H9 (cell line): Measurements from ENCODE around the gene WDFY3. TPM values are rescaled to one million over a fixed set of nuclear protein-coding genes. Genes with fewer than 3 reads are reported as not detected.

Experiments used
- DNase-seq: peaks from one replicate; pipeline ENCODE4 v3.0.0-alpha.2; 2017
- H2AFZ ChIP-seq: one replicate; pipeline ENCODE4 v1.6.1; 2013; ENCODE audit warnings: mild to moderate bottlenecking, low read length, control low read depth, moderate library complexity
- H2AK5ac ChIP-seq: 2 replicates; pipeline ENCODE4 v1.6.1; 2013; ENCODE audit warnings: low read length, control low read depth, mixed read lengths; ENCODE audit not compliant: insufficient read length
- H2BK120ac ChIP-seq: one replicate; pipeline ENCODE4 v1.6.1; 2013; ENCODE audit warnings: low read depth, mild to moderate bottlenecking, low read length, control low read depth, inconsistent platforms; ENCODE audit not compliant: poor library complexity, severe bottlenecking
- H2BK12ac ChIP-seq: 2 replicates; pipeline ENCODE4 v1.6.1; 2013; ENCODE audit warnings: low read length, control low read depth, mixed read lengths, low read depth; ENCODE audit not compliant: insufficient read length
- H2BK15ac ChIP-seq: 2 replicates; pipeline ENCODE4 v1.6.1; 2013; ENCODE audit warnings: low read depth, low read length, control low read depth
- H2BK20ac ChIP-seq: one replicate; pipeline ENCODE4 v1.6.1; 2013; ENCODE audit warnings: low read depth, mild to moderate bottlenecking, low read length, control low read depth, inconsistent platforms; ENCODE audit not compliant: poor library complexity, severe bottlenecking
- H2BK5ac ChIP-seq: 2 replicates; pipeline ENCODE4 v1.6.1; 2013; ENCODE audit warnings: low read length, control low read depth, mixed read lengths; ENCODE audit not compliant: insufficient read length
- H3K14ac ChIP-seq: 2 replicates; pipeline ENCODE4 v1.6.1; 2013; ENCODE audit warnings: low read length, control low read depth; ENCODE audit not compliant: insufficient read depth
- H3K18ac ChIP-seq: 2 replicates; pipeline ENCODE4 v1.6.1; 2013; ENCODE audit warnings: low read depth, mild to moderate bottlenecking, mixed read lengths, low read length, control low read depth; ENCODE audit not compliant: insufficient read length
- H3K23ac ChIP-seq: 2 replicates; pipeline ENCODE4 v1.6.1; 2013; ENCODE audit warnings: low read length, control low read depth, mixed read lengths, low read depth; ENCODE audit not compliant: insufficient read length
- H3K23me2 ChIP-seq: 2 replicates; pipeline ENCODE4 v1.6.1; 2013; ENCODE audit warnings: low read depth, mild to moderate bottlenecking, mixed read lengths, low read length, control low read depth; ENCODE audit not compliant: insufficient read length, poor library complexity, severe bottlenecking
- H3K27ac ChIP-seq: 2 replicates; pipeline ENCODE4 v1.5.1; 2013; ENCODE audit warnings: low read length, control low read depth, mixed read lengths, low read depth; ENCODE audit not compliant: insufficient read length
- H3K27me3 ChIP-seq: 2 replicates; pipeline ENCODE4 v1.6.1; 2013; ENCODE audit warnings: low read length, control low read depth, inconsistent platforms; ENCODE audit not compliant: insufficient read depth
- H3K4ac ChIP-seq: 2 replicates; pipeline ENCODE4 v1.6.1; 2013; ENCODE audit warnings: low read depth, mild to moderate bottlenecking, control low read depth, inconsistent platforms, low read length, moderate library complexity
- H3K4me1 ChIP-seq: 2 replicates; pipeline ENCODE4 v1.6.1; 2013; ENCODE audit warnings: low read length, control low read depth, inconsistent platforms; ENCODE audit not compliant: insufficient read depth
- H3K4me2 ChIP-seq: 2 replicates; pipeline ENCODE4 v1.6.1; 2013; ENCODE audit warnings: low read length, control low read depth, mixed read lengths; ENCODE audit not compliant: insufficient read length, insufficient read depth
- H3K56ac ChIP-seq: 2 replicates; pipeline ENCODE4 v1.6.1; 2013; ENCODE audit warnings: low read depth, mild to moderate bottlenecking, mixed read lengths, low read length, control low read depth; ENCODE audit not compliant: insufficient read length
- H3K79me1 ChIP-seq: 2 replicates; pipeline ENCODE4 v1.6.1; 2013; ENCODE audit warnings: low read depth, mild to moderate bottlenecking, moderate library complexity, low read length, control low read depth, inconsistent platforms; ENCODE audit not compliant: insufficient read depth, poor library complexity, severe bottlenecking
- H3K79me2 ChIP-seq: 2 replicates; pipeline ENCODE4 v1.6.1; 2013; ENCODE audit warnings: low read length, control low read depth, inconsistent platforms; ENCODE audit not compliant: insufficient read depth
- H3K9ac ChIP-seq: 2 replicates; pipeline ENCODE4 v1.6.1; 2013; ENCODE audit warnings: low read length, control low read depth, mixed read lengths; ENCODE audit not compliant: insufficient read length; ENCODE audit errors: extremely low read depth
- H3K9me3 ChIP-seq: one replicate; pipeline ENCODE4 v1.6.1; 2013; ENCODE audit warnings: low read depth, low read length, inconsistent platforms; ENCODE audit not compliant: control insufficient read depth
- H3T11ph ChIP-seq: one replicate; pipeline ENCODE4 v1.6.1; 2013; ENCODE audit warnings: mild to moderate bottlenecking, low read length, control low read depth, inconsistent platforms
- H4K20me1 ChIP-seq: one replicate; pipeline ENCODE4 v1.6.1; 2013; ENCODE audit not compliant: control insufficient read depth, insufficient read length, insufficient read depth
- H4K5ac ChIP-seq: 2 replicates; pipeline ENCODE4 v1.6.1; 2013; ENCODE audit warnings: low read depth, mild to moderate bottlenecking, mixed read lengths, low read length, control low read depth; ENCODE audit not compliant: insufficient read length
- H4K8ac ChIP-seq: replicated peaks from 2 replicates; pipeline ENCODE4 v1.6.1; 2013; ENCODE audit warnings: low read length, control low read depth, mixed read lengths, low read depth; ENCODE audit not compliant: insufficient read length
- H4K91ac ChIP-seq: 2 replicates; pipeline ENCODE4 v1.6.1; 2013; ENCODE audit warnings: low read depth, mild to moderate bottlenecking, moderate library complexity, mixed read lengths, low read length, control low read depth; ENCODE audit not compliant: insufficient read length
- H3K27ac Mint-ChIP-seq, 3 experiments: 2 replicates in 2 of 3; 3 replicates in 1 of 3; pipeline ENCODE4 v1.8.0; 2020 to 2021; ENCODE audit warnings: mixed read lengths in 3 of 3, mild to moderate bottlenecking in 1 of 3, moderate library complexity in 1 of 3
- H3K27me3 Mint-ChIP-seq: 2 replicates; pipeline ENCODE4 v1.8.0; 2021; ENCODE audit warnings: low read depth, mild to moderate bottlenecking, moderate library complexity, mixed read lengths
- H3K36me3 Mint-ChIP-seq, 3 experiments: 2 replicates in 2 of 3; 3 replicates in 1 of 3; pipeline ENCODE4 v1.8.0; 2020 to 2021; ENCODE audit warnings: low read depth in 3 of 3, mixed read lengths in 3 of 3; ENCODE audit not compliant: insufficient read depth in 1 of 3
- H3K4me1 Mint-ChIP-seq, 2 experiments: 2 replicates each; pipeline ENCODE4 v1.8.0; 2020; ENCODE audit warnings: mixed read lengths in 2 of 2
- H3K4me3 Mint-ChIP-seq, 2 experiments: 2 replicates in 1 of 2; 3 replicates in 1 of 2; pipeline ENCODE4 v1.8.0; 2020 to 2021; ENCODE audit warnings: mild to moderate bottlenecking in 2 of 2, mixed read lengths in 2 of 2, moderate library complexity in 1 of 2
- H3K9me3 Mint-ChIP-seq, 2 experiments: 2 replicates in 1 of 2; 3 replicates in 1 of 2; pipeline ENCODE4 v1.8.0; 2020; ENCODE audit warnings: mild to moderate bottlenecking in 2 of 2, mixed read lengths in 2 of 2, moderate library complexity in 1 of 2
- CTCF ChIP-seq: fragments of 200-600 bp; sonication (generic); conservative IDR thresholded peaks from 3 replicates; pipeline ENCODE4 v1.8.0; 2021; ENCODE audit warnings: antibody characterized with exemption, mild to moderate bottlenecking
- WGBS: extraction: QIAGEN DNeasy Blood & Tissue Kit; methylation state at CpG from one replicate; pipeline ENCODE4 v1.1.7; 2013; ENCODE audit warnings: missing lambda C conversion rate, low lambda C conversion rate, mixed read lengths; ENCODE audit not compliant: insufficient read length; ENCODE audit errors: extremely low coverage; 5-methylcytosine and 5-hydroxymethylcytosine counted together
- total RNA-seq: library from RNA; stranded (reverse); gene quantifications from 2 replicates; pipeline ENCODE4 v1.2.1, GENCODE V29; 2021

Gene WDFY3
- total RNA-seq, 1 experiment from 2014 or later, result 54.6 TPM

- Mint-ChIP-seq H3K9me3 (no peaks in the 10 kb centered on the region), H3K36me3 (peaks cover 0 to 5% (median 4%) of the 10 kb centered on the region in 3 experiments; a peak in 5 of 7 replicates), H3K27ac (peak overlapping the region; percentile 5 to 65 (median 54); a peak in 5 of 7 replicates), H3K27me3 (no peaks in the 10 kb centered on the region), H3K4me3 (no peak overlapping the region), H3K4me1 (peaks cover 12 to 14% of the 10 kb centered on the region in 2 experiments)
- Histone ChIP-seq H3K23ac (no peak overlapping the region), H2BK5ac (no peak overlapping the region), H3K79me2 (no peaks in the 10 kb centered on the region), H2BK15ac (no peak overlapping the region), H3K14ac (no peak overlapping the region), H3K79me1 (no peaks in the 10 kb centered on the region), H3K4ac (no peak overlapping the region), H4K91ac (no peak overlapping the region), H3K9me3 (no peaks in the 10 kb centered on the region), H3K56ac (no peak overlapping the region), H4K5ac (no peak overlapping the region), H3K4me1 (no peaks in the 10 kb centered on the region), H2BK20ac (no peak overlapping the region), H3K23me2 (no peaks in the 10 kb centered on the region), H2BK120ac (no peak overlapping the region), H3K9ac (no peak overlapping the region), H3T11ph (no peak overlapping the region), H4K8ac (no peak overlapping the region), H3K18ac (no peak overlapping the region), H2AFZ (no peak overlapping the region), H2BK12ac (no peak overlapping the region), H4K20me1 (no peaks in the 10 kb centered on the region), H3K4me2 (no peak overlapping the region), H3K27me3 (no peaks in the 10 kb centered on the region), H3K27ac (no peak overlapping the region), H2AK5ac (no peak overlapping the region)
- no CpG with 5 or more reads among the region's 4 CpGs for WGBS
- DNase-seq, result no peak
- no peak for TF ChIP-seq CTCF
These were observed 86.8 kb downstream of the WDFY3 start for GRCh38 chr4:84879651-84880200.
